Measurements from ENCODE around the gene CDK14.

CDK14 gene

DNA sequence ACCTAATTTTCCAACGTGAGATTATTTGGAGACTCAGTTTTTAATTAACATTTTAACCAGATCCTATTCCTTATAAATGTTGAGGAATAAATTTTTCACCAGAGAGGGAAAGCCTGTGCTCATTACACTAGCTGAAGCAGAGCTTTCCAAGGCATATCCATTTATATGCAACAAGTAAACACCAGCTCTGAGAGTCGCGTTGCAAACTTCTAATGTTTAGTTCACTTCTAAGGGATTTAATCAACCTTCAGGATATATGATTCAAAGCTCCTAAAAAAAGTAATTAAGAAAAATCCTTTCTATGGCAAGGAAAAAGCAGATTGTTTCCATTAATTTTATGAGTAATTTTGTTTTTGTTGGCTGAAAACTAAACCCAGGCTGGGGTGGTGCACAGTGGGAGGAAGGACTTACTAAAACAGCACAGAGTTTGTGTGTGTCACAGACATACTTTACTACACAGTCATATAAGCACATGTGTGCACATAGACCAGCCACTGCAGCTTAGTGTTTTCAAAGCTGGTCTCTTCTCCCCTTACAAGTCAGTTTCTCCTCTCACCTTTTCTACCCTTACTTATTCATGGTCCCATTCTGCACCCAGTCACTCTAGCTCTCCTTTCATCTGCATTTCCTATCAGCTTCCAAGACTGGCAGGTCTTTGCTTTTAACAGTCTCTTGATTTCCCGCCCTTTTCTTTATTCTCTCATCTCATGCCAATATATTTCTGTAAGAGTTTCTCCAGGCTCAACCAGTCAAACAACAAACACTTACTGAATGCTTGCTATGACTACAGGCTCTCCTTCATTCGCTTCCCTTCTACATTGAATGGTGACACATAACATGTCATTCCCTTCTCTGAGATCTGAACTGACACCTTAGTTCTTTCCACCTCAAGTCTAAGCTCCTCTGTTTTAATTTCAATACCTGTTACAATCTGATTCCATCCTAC lies 587.0 kb downstream of the CDK14 start:
- peak; percentile 16 for DNase-seq

GRCh38 chr7:91185771-91186170 lies 589.6 kb downstream of the CDK14 start:
- DNase-seq, result no peak

DNA sequence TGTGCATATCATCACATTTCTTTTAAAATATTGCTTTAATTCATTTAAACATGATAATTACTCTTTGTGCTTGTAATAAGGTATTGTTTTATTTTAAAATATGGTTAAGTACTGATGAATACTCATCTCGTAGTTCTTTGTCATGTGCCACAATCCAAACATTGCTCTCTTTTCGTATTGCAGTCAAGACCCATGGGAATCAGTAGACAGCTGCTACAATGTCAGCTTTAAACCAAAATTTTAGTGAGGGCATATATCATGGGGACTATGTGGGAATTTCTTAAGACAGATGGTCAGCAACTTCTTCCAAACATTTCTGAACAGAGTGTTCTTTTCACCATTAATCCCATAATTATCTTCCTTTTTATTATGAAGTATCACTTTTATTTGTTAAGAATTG lies 590.9 kb downstream of the CDK14 start:
- DNase-seq, result no peak

- DNase-seq, result no peak
Measured at GRCh38 chr7:91191771-91192170, 595.6 kb downstream of the CDK14 start.

DNA sequence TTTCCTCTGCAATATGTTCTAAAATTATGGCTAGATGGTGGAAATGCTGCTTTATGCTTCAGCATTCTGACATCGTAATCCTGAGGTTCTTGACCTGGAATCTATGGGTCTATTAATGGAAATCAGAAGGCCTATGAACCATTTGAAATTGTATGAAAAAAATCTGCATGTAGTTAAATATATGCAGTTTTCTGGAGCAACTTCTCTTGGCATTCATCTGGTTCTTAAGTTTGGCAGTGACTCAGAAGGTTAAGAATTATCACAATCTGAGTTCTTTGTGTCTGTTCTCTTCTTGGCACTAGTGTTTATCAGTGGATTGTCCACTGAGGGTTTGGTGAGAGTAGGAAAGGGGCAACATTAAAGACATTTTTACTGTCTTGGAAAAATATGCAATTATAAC lies 597.0 kb downstream of the CDK14 start:
- peak; percentile 21 for DNase-seq

- DNase-seq, result no peak
Measured at GRCh38 chr7:91194841-91195240, 598.7 kb downstream of the CDK14 start.

DNA sequence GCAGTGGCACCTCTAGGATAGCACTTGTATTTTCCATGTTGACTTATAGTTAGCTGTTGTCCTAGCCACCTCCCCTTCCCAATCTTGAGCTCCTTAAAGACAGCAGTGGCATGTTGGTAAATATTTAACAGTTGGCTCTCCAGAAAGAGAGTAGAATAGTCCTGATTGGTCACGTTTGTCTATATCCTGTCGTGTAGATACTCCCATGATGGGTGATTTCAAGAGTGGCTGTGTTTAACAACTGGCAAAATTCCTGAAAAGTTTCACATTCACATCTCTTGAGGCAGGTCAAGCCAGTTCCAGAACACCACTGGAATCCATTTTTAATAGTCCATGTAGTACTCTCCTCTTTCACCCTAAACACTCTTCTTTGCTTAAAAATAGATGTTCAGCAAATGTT lies 599.9 kb downstream of the CDK14 start:
- DNase-seq, result no peak

- no peak for DNase-seq
Measured at GRCh38 chr7:91198371-91198770, 602.2 kb downstream of the CDK14 start.

DNA sequence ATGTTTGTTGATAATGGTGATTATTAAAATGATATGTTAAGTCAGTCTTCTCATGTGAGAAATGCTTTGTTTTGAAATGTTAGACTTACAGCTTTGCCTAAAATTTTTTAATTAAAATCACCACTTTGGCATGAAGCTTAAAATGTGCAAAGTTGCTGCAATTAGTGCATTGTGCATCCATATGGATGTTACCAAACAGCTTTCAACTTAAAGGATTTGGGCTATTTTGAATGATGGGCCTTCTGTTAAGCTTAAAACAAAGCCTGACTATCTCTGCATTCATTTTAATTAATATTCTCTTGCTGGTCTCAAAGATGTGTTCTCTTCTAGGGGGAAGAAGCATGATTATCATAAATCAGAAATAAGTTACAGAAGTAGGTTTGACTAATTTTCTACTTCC lies 603.5 kb downstream of the CDK14 start:
- DNase-seq, result no peak

- no peak for DNase-seq
Measured at GRCh38 chr7:91201442-91202113, 605.5 kb downstream of the CDK14 start.

GRCh38 chr7:91206361-91206960 lies 610.3 kb downstream of the CDK14 start:
- no peak for DNase-seq

DNA sequence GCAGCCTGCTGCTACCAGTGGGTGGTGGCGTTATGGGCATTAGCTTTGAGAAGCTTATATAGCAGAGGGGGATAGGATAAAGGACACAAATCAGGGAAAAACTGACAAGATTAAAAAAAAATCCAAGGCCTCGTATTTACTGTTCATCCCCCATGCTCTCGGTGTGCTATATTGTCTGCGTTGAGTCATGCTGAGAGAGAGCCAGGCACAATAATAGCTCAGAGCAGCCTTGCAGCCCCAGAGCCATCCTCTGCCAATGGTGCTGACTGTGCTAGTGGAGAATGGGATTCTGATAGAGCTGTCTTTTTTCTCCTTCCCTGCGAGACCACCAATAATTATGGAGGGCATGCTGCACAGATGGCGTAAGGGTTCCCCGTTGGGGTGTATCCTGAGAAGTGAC lies 616.5 kb downstream of the CDK14 start:
- DNase-seq, result no peak

GRCh38 chr7:91226411-91226810 lies 630.3 kb downstream of the CDK14 start:
- no peak for DNase-seq

GRCh38 chr7:91228327-91228726 lies 632.2 kb downstream of the CDK14 start:
- no peak for DNase-seq

DNA sequence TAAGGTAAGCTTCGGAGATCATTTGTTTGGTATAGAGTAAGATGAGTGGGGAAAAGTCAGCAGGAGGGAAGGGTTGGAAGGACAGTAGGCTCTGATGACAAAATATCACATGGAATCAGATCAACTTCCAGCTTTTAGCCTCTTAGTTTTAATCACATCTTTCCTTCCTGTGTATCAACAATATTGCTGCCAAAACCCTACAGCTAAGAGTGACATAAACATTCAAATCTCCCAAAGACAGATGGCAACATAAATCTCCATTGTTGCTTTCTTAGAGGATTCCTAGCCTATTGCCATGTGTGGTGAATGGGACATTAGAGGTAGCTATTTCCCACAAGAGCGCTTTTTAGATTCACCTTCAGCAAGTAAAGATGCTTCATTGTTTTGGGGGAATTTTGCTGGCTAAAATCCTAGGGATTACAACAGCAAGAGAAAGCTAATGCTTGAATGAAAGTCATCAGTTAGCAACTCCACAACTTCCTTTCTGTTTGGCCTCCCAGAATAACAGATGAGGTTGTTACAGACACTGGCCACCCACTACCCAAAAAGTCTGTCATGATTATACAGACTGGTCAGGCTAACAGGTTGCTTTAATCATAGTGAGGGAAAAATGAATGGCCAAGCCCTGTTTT lies 632.9 kb downstream of the CDK14 start:
- no peak for DNase-seq

DNA sequence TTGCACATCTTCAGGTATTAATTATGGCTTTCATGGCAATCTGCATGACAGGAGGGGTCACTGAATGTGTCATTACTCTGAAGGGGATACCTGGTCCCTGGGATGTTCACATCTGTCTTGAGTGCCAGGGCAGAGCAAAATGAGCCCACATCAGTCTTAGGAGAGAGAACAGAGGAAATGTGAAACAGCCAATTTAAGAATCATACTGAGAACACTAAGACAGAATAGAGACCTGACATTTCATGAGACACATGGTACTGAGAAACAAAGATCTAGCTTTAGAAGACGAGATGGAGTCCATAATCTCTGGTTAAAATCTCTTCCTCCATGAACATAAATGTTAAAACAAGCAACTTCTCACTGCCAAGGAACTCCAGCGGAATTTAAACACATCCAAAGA lies 634.0 kb downstream of the CDK14 start:
- DNase-seq, result no peak

DNA sequence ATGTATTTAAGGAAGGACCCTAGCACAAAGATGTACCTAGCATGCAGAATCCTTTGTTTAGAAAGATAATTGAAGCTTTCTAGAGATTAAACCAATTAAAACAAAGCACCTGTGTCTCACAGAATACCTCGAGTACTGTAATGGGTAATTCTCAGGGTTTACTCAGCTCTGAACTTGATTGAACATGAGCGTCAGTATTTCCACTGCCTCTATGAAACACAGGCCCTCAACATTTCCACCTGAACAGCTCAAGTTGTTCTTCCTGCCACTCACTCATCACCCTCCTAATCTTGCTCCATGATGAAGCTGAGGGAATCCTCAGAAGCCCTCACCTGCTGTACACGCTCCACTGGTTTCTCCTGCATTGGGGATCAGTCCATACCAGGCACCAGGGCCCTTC lies 634.4 kb downstream of the CDK14 start:
- no peak for DNase-seq

DNA sequence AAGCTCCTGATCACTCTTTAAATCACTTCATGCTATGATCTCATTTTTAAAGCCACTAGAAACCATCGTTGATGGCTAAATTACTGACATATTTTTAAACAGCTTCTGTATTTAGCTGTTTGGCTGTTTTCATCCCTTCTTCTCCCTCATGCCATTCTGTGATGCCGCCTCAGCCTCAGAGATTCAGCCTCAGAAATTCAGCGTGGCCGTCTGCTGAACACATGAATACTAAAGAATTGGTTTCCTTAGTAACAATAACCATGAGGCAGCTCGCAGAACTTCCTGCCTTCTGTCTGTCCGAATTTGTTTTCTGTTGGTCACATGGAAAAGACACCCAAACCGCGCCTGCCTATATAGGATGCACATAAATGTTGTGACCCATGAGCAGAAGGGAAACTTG lies 637.1 kb downstream of the CDK14 start:
- no peak for DNase-seq

- DNase-seq, result no peak
Measured at GRCh38 chr7:91235211-91235832, 639.2 kb downstream of the CDK14 start.

DNA sequence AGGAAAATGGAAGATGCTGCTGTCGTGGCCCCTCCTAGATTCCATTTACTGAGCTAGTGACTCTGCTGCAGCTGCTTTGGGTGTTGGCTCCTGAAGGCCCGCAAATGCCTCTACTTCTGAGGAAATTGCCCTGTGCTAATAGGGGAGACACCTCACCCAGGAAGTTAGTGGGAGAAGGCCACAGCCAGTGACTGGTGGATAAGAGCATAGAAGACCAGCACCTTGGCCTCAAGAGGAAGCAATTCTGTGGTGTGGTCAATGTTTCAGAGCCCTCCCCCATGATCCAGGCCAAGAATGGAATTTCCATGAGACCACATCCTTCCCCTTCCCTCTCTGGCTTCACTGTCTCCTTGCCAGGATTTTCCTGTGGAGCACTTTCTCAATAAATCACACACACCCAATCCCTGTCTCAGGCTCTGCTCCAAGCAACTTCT lies 643.1 kb downstream of the CDK14 start:
- DNase-seq, result peak; percentile 98

- DNase-seq, result no peak
Measured at GRCh38 chr7:91239772-91240171, 643.7 kb downstream of the CDK14 start.

DNA sequence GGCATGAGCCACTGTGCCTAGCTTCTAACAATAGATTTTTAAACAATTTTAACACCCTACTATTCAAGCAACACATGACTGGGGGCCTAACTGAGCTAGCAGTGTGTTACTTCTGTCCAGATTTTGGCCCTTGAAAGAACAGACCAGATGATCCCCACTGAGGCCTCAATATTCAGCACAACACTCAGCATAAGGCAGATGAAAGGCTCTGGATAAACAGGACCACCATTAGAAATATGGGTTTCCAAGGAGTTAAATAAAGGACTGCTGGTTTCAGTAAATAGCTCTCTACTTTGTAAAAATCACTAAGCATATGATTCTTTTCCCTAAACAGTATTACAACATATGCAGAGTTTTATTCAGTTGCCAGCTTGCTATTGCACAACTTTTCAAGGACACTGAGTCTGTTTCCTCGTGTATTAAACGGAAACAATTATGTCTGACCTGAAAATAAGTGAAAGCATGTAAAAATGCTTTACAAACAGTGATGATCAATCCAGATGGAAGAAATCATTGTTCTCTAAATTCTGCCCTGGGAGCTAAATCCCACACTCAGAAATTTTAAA lies 644.3 kb downstream of the CDK14 start:
- no peak for DNase-seq

Measured in NCI-H226 (cell line).